ENCODE data around the gene NPC1L1.

NPC1L1 gene

DNA sequence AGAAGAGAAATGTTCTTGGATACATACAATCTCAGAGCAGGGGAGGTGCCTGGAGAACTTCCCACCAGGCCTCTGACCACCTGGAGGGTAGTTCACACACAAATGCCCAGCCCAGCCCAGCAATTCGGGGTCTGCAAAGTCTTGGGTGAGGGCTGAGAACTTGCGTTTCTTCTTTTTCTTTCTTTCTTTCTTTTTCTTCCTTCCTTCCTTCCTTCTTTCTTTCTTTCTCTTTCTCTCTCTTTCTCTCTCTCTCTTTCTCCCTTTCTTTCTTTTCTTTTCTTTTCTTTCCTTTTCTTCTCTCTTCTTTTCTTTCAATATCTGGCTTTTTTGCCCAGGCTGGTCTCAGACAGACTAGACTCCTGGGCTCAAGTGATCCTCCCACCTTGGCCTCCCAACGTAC is 22.4 kb downstream of the NPC1L1 start:
- ChIA-PET CTCF (interaction anchor here (0.6 to 2.8 kb wide), 2 partner anchors 16 to 236 kb away, joined by 3 to 16 read pairs; no protein-coding TSS in a partner anchor), POLR2A (interaction anchor here (0.7 kb wide), 1 partner anchor 47 kb away, joined by 3 read pairs; no protein-coding TSS in a partner anchor)
- Histone ChIP-seq H3K4me1 (ENCODE audit: control insufficient read depth, insufficient read depth, low read length) (no peaks in the 10 kb centered on the region), H3K36me3 (ENCODE audit: control insufficient read depth in 2 of 2, insufficient read depth in 1 of 2, low read length in 2 of 2) (no peaks in the 10 kb centered on the region), H3K4me3 (ENCODE audit: low read depth, low read length) (no peak overlapping the region), H3K9me3 (ENCODE audit: control insufficient read depth, insufficient read depth, low read depth, low read length) (no peaks in the 10 kb centered on the region), H3K27ac (ENCODE audit: extremely low read depth, low read depth, low read length) (no peak overlapping the region)
- TF ChIP-seq PRDM1 (tag by site-specific recombination; IDR thresholded peaks at IDR 0.05) (0 out of 2 replicates have a peak, but pooled peaks have one; percentile 31), YY1 (tag by site-specific recombination; IDR thresholded peaks at IDR 0.05) (no peak), ZNF366 (tag by site-specific recombination; conservative IDR thresholded peaks at IDR 0.05) (peak; percentile 90)

DNA sequence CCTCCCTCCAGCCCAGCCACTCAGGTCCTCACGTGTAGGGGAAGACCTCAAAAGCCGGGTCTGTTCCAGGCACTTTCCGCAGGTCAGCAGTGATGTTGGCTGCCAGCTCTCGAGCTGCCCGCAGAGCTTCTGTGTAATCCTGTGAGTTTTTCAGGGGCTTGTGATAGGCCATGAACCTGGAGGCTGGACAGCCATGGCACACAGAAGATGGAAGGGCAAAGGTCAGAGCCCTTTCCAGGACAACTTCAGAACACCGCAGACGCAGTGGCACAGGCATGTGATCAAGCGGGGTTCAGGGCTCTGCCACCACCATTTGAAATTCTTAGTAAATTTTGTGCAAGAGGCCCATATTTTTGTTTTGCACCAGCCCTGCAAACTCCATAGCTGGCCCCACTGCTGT is 24.0 kb downstream of the NPC1L1 start:
- H3K4me1 ChIP-seq (ENCODE audit: control insufficient read depth, insufficient read depth, low read length) = no peaks in the 10 kb centered on the region
- no peaks in the 10 kb centered on the region for H3K36me3 ChIP-seq (ENCODE audit: control insufficient read depth in 2 of 2, insufficient read depth in 1 of 2, low read length in 2 of 2)
- no peaks in the 10 kb centered on the region for H3K9me3 ChIP-seq (ENCODE audit: control insufficient read depth, insufficient read depth, low read depth, low read length)
- H3K27ac ChIP-seq (ENCODE audit: extremely low read depth, low read depth, low read length) = no peak overlapping the region
- no peak overlapping the region for H3K4me3 ChIP-seq (ENCODE audit: low read depth, low read length)
- TF ChIP-seq ZNF514 (tag by site-specific recombination; IDR thresholded peaks at IDR 0.05) (no peak), ZNF2 (tag by site-specific recombination; IDR thresholded peaks at IDR 0.05) (no peak)
- POLR2A ChIA-PET = no interaction called here
- CTCF ChIA-PET = interaction anchor here (1.6 kb wide), 1 partner anchor 18 kb away, joined by 4 read pairs; no protein-coding TSS in a partner anchor

DNA sequence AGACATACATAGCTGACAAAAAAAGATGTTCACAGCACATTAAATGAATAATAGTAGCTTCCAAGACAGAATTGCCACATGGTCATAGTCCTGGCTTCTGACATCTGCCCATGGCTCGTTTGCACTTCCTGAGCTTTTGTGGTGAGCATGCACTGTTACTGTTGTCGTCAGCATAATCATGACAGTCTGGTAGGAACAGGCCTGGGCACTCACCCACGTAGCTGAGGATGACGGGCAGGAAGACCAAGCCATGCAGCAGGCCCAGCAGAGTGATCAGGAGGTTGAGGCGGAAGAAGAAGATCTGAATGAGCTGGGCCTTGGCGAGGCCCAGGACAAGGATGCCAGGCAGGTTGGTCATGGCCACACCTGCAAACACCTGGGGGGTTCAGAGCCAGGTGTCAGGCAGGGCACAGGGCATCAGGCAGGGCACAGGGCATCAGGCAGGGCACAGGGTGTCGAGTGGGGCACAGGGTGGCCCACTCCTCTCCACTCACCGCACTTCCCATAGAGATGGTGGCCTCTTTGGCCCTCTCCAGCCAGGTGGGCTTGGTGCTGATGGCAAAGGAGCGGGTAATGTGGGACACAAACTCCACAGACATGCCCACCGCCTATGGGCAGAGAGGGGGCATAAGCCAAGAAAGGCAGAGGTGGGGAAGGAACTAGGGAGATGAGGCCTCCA is 25.4 kb downstream of the NPC1L1 start:
- ChIA-PET CTCF (interaction anchor here (0.7 kb wide), 1 partner anchor 18 kb away, joined by 3 read pairs; no protein-coding TSS in a partner anchor), POLR2A (no interaction called here)
- H3K4me3 ChIP-seq (ENCODE audit: low read depth, low read length) = no peak overlapping the region
- TF ChIP-seq ZNF404 (tag by site-specific recombination; IDR thresholded peaks at IDR 0.05) (no peak), ZNF146 (tag by site-specific recombination; IDR thresholded peaks at IDR 0.05) (no peak)
- TF ChIP-seq, protein P1, sequence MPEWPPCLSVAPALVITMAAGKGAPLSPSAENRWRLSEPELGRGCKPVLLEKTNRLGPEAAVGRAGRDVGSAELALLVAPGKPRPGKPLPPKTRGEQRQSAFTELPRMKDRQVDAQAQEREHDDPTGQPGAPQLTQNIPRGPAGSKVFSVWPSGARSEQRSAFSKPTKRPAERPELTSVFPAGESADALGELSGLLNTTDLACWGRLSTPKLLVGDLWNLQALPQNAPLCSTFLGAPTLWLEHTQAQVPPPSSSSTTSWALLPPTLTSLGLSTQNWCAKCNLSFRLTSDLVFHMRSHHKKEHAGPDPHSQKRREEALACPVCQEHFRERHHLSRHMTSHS (tag by site-specific recombination; IDR thresholded peaks at IDR 0.05) = no peak
- H3K27ac ChIP-seq (ENCODE audit: extremely low read depth, low read depth, low read length) = no peak overlapping the region
- no peaks in the 10 kb centered on the region for H3K4me1 ChIP-seq (ENCODE audit: control insufficient read depth, insufficient read depth, low read length)
- H3K36me3 ChIP-seq (ENCODE audit: control insufficient read depth in 2 of 2, insufficient read depth in 1 of 2, low read length in 2 of 2) = no peaks in the 10 kb centered on the region
- no peaks in the 10 kb centered on the region for H3K9me3 ChIP-seq (ENCODE audit: control insufficient read depth, insufficient read depth, low read depth, low read length)

DNA sequence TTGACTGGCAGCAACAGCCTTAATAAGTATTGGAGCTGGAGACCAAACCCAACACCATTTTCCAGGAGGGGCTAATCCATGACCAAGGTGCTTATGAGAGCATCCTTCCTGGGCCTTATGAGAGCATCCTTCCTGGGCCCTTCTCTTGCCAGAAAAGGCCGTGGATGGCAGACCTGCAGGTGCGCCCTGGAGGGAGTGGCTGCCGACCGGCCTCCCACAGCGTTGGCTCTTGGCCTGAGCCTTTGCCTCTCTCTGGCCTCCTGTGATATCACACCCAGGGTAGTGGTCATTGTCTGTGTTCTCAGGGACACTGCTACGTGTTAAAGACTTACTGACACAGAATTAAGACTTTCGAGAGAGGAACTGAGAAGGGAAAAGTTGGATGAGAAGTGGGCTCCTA is 28.4 kb downstream of the NPC1L1 start:
- Histone ChIP-seq H3K36me3 (ENCODE audit: control insufficient read depth in 2 of 2, insufficient read depth in 1 of 2, low read length in 2 of 2) (no peaks in the 10 kb centered on the region), H3K9me3 (ENCODE audit: control insufficient read depth, insufficient read depth, low read depth, low read length) (no peaks in the 10 kb centered on the region), H3K4me1 (ENCODE audit: control insufficient read depth, insufficient read depth, low read length) (no peaks in the 10 kb centered on the region), H3K27ac (ENCODE audit: extremely low read depth, low read depth, low read length) (no peak overlapping the region), H3K4me3 (ENCODE audit: low read depth, low read length) (no peak overlapping the region)
- TF ChIP-seq, protein P2, sequence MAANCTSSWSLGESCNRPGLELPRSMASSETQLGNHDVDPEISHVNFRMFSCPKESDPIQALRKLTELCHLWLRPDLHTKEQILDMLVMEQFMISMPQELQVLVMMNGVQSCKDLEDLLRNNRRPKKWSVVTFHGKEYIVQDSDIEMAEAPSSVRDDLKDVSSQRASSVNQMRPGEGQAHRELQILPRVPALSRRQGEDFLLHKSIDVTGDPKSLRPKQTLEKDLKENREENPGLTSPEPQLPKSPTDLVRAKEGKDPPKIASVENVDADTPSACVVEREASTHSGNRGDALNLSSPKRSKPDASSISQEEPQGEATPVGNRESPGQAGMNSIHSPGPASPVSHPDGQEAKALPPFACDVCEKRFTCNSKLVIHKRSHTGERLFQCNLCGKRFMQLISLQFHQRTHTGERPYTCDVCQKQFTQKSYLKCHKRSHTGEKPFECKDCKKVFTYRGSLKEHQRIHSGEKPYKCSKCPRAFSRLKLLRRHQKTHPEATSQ (tag by site-specific recombination; IDR thresholded peaks at IDR 0.05) = no peak
- TF ChIP-seq, protein P3, sequence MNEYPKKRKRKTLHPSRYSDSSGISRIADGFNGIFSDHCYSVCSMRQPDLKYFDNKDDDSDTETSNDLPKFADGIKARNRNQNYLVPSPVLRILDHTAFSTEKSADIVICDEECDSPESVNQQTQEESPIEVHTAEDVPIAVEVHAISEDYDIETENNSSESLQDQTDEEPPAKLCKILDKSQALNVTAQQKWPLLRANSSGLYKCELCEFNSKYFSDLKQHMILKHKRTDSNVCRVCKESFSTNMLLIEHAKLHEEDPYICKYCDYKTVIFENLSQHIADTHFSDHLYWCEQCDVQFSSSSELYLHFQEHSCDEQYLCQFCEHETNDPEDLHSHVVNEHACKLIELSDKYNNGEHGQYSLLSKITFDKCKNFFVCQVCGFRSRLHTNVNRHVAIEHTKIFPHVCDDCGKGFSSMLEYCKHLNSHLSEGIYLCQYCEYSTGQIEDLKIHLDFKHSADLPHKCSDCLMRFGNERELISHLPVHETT (tag by site-specific recombination; IDR thresholded peaks at IDR 0.05) = no peak
- TF ChIP-seq HOXD13 (CRISPR knock-in tag; IDR thresholded peaks at IDR 0.05; ENCODE audit: borderline replicate concordance) (no peak), ZNF19 (tag by site-specific recombination; IDR thresholded peaks at IDR 0.05; ENCODE audit: low read depth) (no peak)
- TF ChIP-seq, protein P4, sequence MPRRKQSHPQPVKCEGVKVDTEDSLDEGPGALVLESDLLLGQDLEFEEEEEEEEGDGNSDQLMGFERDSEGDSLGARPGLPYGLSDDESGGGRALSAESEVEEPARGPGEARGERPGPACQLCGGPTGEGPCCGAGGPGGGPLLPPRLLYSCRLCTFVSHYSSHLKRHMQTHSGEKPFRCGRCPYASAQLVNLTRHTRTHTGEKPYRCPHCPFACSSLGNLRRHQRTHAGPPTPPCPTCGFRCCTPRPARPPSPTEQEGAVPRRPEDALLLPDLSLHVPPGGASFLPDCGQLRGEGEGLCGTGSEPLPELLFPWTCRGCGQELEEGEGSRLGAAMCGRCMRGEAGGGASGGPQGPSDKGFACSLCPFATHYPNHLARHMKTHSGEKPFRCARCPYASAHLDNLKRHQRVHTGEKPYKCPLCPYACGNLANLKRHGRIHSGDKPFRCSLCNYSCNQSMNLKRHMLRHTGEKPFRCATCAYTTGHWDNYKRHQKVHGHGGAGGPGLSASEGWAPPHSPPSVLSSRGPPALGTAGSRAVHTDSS (tag by site-specific recombination; IDR thresholded peaks at IDR 0.05) = no peak
- TF ChIP-seq, protein P5, sequence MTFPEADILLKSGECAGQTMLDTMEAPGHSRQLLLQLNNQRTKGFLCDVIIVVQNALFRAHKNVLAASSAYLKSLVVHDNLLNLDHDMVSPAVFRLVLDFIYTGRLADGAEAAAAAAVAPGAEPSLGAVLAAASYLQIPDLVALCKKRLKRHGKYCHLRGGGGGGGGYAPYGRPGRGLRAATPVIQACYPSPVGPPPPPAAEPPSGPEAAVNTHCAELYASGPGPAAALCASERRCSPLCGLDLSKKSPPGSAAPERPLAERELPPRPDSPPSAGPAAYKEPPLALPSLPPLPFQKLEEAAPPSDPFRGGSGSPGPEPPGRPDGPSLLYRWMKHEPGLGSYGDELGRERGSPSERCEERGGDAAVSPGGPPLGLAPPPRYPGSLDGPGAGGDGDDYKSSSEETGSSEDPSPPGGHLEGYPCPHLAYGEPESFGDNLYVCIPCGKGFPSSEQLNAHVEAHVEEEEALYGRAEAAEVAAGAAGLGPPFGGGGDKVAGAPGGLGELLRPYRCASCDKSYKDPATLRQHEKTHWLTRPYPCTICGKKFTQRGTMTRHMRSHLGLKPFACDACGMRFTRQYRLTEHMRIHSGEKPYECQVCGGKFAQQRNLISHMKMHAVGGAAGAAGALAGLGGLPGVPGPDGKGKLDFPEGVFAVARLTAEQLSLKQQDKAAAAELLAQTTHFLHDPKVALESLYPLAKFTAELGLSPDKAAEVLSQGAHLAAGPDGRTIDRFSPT (tag by site-specific recombination; IDR thresholded peaks at IDR 0.05) = no peak
- CTCF ChIA-PET = interaction anchor here (1.9 kb wide), 1 partner anchor 22 kb away, joined by 7 read pairs; no protein-coding TSS in a partner anchor
- POLR2A ChIA-PET = no interaction called here

Data from HEK293 (cell line).